Measurements from ENCODE around the gene AMOTL2.

Gene AMOTL2

DNA sequence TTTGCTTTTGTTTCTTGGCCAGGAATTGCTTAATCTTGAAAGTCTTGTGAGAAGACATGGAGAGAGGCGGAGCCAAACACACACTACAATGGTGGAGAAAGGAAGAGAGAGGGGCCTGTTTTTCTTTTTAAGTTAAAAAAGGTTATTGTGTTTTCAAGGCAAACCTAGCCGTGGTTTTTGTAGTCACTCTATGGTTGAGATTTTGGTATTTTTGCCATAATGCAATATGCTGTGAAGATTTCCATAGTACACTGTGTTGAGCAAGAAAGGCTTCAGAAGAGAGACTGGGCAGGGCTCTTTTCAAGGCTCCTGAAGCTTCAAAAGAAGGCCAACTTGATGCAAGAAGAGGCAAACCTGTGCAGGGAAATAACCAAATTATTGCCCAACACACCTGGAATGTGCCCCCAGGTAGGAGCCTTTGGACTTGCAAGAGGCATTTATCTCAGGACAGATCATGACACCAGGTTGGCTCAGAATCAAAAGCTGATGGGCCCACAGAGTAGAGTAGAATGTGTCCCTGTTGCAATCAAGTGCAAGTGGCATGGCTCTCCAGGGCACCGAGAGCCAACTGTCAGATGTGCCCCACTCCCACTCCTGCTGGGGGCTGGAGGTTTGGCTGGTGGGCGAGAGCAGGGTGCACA lies 22.1 kb downstream of the AMOTL2 start:
- DNase-seq (ENCODE audit: low spot score) = no peak

DNA sequence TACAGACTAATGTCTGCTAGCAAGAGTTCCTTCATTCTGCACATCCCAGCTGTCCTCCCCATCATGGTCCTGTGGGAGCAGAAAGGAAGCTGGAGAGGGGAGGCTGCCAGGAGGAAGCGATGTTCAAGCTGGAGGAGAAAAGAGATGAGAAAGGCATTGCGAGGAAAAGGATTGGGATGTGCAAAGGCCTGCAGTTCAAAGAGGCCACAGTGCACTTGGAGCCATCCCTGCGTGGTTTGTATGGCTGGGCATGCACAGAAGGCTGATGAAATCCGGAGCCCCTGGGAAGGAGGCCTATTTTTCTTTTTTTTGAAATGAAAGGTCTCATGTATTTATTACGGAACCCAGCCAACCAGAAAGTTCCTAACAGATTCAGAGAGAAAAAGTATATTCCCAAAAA lies 22.8 kb downstream of the AMOTL2 start:
- DNase-seq (ENCODE audit: low spot score) = no peak

DNA sequence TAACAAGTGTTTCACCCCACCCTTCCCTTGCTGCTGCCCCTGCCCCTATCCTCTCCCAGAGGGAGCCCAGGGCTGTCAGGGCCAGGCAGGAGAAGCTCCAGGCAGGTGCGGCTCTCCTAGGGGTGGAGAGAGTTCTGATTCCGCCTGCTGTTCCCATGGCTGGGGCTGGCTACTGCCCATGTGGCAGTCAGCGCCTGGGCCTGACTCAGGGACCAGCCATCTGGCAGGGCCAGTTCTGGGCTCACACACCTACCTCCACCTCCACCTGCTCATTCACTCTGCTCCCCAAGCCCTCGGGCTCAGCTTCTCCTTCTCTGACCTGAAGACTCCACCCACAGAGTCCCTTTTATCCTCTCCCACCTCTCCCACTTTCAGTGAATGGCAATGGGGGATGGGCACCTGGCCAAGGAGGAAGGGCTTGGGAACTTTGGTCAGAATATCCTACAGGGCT lies 23.4 kb downstream of the AMOTL2 start:
- no peak for DNase-seq (ENCODE audit: low spot score)

DNA sequence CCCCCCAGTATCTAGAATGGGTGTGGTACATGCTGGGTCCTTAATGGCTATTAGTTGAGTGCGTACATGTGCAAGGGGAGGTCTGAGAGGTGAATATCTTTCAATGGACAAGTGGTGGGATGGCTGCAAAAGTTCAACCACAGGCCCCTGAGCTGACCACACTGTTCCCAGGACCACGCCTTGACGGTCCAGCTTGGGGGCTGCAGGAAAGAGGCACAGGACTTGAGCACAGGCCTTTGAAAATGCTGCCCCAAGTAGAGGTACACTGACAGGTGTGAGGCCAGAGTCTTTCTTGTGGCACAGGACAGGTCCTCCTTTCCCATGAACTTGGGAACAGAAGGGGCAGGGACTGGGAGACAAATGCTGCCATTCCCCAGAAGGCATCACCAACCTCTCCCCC lies 24.0 kb downstream of the AMOTL2 start:
- DNase-seq (ENCODE audit: low spot score) = no peak

DNA sequence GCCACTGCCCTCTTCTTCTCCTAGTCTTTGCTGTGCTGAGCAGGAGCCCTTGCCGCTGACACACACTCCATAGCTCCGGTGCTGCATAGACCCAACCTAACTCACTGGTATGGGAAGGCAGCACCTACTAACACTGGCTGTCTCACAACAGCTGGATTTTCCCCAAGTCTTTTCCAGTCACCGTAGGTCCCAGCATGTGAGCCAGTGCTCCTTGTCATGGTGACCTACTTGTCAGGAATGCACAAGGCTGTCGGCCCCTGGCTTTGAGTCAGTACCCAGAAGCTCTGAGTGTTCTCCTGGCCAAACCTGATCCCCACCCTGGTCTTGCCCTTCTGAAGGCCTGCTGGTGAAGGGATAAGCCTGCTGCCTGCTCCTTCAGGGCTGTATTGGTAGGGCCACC lies 25.7 kb downstream of the AMOTL2 start:
- no peak for DNase-seq (ENCODE audit: low spot score)

DNA sequence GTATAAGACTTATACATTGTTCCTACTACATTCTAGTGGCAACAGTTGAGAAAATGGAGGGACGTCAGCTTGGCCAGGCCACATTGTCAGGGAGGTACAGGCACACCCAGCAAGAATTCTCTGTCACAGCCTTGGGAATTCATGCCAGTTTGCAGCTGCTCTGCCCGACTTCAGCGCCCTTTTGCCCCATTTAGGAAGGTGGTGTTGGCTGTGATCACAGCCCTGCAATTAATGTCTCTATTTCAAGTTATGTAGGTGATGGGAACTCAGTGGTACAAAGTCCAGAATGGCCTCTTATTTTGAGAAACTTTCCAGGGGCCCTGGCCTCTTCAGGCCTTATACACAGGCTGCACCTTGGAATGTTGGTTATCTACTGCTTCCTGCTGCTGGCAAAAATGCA lies 26.7 kb downstream of the AMOTL2 start:
- DNase-seq (ENCODE audit: low spot score) = no peak

DNA sequence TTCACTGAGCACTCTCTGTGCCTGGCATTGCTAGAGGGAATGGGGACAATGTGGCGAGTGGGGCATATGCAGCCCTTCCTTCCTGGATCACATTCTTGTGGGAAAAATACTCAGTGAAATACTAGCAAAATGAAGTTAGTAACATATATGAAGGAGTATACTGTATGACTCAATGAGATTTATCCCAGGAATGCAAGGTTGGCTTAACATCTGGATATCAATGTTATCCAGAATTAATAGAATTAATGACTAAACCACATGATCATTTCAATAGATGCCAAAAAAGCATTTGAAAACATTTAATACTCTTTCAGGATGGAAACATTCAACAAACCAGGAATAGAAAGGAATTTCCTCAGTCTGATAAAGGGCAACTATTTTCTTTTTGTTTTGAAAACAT lies 27.5 kb downstream of the AMOTL2 start:
- DNase-seq (ENCODE audit: low spot score) = no peak

DNA sequence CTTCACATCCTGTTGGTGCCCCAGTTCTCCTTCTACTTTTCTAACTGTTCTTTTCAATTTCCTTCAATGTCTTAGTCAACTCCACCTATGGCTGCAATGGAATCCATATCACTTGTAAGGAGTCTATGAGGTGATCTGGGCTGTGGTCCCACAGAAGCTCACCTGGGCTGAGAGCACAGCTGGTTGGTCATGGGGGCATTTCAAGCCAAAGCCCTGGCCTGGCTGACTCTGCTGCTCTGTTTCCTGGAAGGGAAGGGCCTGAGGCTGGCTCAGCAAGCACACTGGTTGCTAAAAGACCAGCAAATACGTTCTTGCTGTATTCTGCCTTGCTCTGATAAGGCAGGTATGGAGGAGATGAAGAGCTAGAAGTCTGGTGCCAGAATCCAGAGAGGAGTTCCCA lies 29.0 kb downstream of the AMOTL2 start:
- DNase-seq (ENCODE audit: low spot score) = no peak

DNA sequence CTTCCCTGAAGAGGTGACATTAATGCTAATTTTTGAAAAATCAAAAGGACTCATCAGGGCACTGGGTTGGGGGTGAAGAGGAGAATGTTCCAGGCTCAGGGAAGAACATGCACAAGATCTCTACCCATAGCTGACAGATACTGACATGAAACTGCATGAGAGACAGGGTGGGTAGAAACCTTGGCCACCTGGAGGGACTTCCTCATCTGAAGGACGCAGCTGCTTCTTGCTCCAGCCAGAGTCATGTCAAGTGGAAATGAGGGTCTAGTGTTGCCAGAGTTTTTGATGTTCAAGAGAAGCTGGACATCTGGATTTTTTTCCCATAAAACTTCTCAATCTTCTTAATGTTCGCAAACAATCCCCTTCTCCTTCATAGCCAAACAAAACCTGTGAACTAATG lies 29.7 kb downstream of the AMOTL2 start:
- no peak for DNase-seq (ENCODE audit: low spot score)

DNA sequence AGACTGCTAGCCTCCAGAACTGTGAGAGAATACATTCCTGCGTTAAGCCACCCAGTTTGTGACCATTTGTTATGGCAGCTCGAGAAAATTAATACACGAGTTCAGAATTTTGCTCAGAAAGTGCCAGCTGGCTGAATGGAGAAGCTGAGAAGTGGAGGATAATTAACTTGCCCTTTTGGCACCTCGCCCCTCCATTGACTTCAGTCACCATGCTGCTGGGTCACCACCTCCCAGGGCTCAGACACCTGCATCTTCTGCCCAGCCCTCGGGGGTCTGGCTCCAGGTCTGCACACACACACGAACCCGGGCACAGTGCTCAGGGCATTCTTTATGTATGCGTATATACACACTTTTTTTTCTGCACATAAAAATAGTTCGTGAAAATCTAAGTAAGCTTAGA lies 32.0 kb downstream of the AMOTL2 start:
- no peak for DNase-seq (ENCODE audit: low spot score)

DNA sequence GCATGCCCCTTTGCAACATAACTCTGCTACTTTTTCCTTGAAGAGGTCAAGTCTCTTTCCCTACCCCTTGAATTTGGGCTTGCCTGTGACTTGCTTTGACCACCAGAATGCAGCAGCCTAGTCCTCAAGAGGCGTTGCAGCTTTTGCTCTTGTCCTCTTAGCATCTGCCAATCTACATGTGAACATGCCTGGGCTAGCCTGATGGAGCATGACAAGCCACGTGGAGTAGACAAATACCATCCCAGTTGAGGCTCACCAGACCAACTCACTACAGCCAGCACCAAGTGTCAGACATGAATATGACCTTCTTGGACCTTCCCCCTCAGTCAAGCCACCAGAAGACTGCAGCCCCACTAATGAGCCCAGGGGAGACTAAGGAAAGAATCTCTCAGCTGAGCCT lies 32.9 kb downstream of the AMOTL2 start:
- no peak for DNase-seq (ENCODE audit: low spot score)

DNA sequence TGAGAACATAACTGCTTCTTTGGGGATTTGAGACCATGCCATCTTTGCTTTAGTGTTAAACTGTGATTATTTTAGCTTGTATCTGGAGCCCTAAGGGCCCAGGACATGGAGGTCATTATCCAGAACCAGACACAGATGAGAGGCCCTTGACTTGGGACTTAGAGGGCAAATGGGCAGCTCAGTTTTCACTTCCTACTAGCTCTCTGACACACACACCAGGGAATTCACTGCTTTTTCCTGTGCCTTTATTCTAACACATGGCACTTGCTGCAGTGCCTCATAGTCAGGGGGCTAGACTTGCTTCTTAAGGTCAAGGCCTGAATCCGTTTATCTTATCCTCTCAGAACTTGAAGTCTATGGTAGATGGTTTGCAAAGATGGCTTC lies 33.3 kb downstream of the AMOTL2 start:
- DNase-seq (ENCODE audit: low spot score) = no peak

DNA sequence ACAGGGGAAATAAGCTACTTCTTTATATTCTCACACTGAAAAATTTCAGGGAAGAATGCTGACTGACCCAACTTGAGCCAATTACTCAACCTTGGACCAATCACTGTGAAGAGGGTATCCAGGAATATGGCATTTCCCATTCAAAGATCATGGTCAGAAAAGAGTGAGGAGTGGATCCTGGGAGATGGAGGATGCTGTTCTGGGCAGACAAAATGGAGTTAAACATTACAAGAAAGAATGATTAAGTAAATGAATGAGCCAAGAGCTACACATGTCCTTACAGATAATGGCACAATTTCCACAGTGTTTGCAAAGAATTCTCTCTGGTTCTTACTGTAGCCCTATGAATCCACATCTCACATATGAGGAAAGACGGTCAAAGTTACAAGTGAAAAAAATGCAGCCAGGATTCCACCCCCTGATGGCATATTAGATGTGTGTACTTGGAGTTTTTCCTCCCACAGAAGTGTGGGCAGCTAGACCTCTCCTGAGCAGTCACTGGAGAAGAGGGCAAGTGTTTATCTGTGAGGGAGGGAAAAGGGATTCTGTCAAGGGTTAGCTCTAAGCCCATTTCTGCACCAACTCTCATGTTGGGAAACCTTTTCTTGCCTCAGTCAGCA lies 33.8 kb downstream of the AMOTL2 start:
- no peak for DNase-seq (ENCODE audit: low spot score)

DNA sequence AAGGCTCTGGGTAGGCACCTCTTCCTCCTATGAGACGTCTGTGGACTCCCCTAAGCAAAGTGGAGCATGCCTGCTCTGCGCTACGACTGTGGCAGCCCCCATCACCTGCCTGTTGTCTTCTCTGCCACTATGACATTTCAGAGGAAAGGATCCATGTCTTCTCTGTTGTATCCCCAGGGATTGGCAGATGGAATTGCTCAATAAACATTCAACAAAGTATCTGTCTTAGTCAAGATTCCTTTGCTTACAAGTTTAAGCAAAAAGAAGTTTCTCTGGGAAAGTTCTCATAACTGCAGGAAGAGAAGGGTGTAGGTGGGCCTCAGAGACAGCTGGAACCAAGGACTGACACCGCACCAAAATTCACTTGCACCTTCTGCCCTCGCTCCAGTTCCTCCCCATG lies 34.3 kb downstream of the AMOTL2 start:
- no peak for DNase-seq (ENCODE audit: low spot score)

DNA sequence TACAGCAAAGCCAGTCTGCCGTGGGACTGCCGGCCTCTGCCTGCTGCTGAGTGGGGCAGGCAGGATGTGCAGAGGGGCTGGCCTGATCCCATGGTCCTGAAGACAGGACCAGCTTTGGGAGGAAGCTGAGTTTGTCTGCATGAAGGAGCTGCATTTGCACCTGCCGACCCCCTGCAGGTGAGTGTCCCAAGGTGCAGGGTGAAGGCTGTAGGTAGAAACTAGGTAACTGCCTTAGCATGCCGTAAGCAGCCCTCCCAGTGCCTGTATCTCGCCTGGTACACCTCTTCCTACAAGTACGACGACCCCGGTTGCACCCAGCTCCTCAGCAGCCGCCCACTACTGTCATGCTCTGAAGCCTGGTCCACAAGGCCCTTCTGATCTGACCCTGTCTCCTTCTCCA lies 34.9 kb downstream of the AMOTL2 start:
- DNase-seq (ENCODE audit: low spot score) = no peak

DNA sequence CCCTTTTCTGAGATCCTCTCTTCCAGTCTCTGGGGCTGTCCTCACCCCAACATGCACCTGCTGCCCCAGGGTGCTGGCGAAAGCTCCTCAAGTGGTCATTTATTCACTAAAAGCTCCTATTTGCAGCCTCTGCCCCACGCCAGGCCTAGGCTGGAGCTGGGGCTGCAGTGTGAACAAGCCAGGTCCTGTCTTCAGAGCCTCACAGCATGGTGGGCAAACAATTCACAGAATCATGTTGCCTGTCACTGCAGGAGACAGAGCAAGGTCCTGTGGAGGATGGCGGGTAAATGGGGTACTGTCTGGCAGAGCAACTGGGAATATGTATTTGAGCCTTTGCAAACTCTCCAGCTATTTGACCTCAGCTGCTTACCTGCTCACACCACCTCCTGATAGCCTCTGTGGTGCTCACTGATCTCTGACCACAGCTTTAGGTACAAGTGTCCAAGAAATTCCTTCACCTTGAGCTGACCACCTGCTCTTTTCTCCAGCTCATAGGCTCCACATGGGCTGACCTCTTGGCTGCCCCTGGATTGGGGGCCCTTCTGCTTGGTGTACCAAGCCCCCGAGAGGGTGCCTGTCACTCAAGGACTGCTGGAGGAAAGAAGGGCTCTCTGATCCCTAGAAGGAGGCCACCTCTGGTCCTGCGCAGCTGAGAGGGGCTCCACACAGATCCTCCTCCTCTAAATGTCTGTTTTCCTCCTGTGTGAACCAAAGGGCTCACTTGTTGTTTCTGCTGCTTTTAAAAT lies 35.6 kb downstream of the AMOTL2 start:
- DNase-seq (ENCODE audit: low spot score) = no peak

DNA sequence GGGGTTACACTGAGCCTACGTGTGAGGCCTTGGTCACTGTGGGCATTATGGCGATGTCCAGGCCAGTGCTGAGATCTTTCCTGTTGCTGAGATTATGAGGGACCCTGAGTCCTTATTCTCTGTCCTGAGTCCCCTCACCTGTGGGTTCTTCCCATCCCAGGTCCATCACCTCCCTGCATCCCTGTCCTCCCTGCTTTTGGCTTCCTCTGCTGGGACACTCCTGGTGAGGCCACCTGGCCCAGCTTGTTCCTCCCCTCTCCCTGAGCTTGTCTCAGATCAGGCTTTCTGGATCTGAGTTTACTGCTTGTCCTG lies 36.1 kb downstream of the AMOTL2 start:
- DNase-seq (ENCODE audit: low spot score) = no peak

DNA sequence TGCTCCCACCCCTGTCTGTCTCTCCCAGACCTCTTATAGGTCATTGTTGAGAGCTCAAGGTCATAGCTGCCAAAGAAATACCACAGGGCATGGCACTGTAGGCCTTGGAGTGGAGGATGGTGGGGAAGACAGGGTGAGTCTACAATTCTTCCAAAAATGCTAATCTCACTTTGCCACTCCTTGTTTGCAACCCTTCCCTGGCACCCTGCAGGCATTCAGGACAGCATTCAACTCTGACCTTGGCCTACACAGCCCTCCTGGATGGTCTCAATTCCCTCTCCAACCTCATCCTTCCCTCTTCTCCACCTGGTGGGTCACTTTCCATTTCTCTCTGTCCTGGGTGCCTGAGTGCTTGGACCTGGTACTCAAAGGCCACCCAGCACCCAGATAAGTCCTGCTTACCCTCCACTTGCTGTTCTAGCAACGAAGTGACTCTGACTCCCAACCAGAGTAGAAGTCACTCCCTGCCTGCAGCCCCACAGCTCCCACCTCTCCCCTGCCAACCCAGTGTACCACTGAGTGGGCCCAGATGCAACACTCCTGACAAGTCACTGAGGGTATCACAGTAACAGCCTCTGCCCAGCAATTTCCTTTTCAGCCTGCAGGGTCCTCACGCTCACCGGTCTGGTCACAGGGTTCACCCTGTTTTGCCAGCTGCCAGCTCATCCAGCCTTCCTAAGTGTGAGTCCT lies 36.6 kb downstream of the AMOTL2 start:
- DNase-seq (ENCODE audit: low spot score) = no peak

DNA sequence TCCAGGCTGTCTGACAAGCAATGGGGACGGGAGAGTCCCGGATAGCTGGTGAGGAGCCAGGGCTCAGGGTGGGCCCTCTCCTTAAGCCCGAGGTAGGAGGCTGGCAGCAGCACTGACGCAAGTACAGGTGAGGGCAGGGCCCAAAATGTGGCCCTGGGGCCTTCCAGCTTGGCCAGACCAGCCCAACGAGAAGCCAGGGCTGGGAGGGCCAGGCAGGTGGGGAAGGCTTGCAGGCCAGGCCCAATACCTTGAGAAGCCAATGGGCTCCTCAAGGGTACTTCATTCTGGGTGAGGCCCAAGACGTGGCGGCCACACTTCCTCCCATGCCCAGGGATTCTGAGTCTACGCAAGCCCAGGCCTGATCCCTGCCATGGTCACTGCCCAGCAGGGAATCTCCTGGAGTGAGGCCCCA lies 37.2 kb downstream of the AMOTL2 start:
- DNase-seq (ENCODE audit: low spot score) = no peak

DNA sequence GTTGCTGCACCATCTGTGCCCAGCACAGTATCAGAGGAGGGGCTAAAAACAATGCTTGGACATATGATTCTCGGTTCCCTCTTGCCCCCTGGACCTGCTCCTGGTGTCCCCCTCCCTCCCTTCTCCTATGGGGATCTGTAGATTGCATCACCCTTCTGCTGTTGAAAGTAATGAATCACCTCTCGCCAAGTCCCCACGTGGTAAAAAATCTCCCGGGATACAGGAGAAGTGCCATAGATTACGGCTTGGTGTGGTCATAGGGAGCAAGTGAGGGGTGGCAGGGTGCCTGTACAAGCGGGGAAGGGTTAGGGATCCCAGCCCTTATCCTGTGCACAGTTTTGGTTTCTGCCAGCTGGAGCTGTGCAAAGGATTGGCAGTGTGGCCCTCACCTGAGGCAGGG lies 37.7 kb downstream of the AMOTL2 start:
- DNase-seq (ENCODE audit: low spot score) = no peak

DNA sequence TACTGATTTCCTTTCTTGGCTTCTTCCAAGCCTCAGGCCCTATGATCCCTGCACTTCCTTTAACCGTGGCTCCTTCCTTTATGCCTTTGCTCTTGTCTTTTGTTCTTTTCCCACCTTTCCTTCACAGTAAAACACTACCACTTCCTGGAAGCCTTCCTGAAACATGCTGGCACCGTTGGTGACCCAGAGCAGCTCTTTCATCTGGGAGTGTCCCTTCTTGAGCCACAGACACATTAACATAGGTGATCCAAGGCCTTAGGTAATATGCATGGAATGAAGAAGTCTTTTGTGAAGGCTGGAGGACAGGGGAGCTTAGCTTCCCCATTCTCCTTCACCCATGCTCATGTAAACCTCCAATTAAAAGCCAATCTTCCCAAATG lies 39.4 kb downstream of the AMOTL2 start:
- DNase-seq (ENCODE audit: low spot score) = no peak

DNA sequence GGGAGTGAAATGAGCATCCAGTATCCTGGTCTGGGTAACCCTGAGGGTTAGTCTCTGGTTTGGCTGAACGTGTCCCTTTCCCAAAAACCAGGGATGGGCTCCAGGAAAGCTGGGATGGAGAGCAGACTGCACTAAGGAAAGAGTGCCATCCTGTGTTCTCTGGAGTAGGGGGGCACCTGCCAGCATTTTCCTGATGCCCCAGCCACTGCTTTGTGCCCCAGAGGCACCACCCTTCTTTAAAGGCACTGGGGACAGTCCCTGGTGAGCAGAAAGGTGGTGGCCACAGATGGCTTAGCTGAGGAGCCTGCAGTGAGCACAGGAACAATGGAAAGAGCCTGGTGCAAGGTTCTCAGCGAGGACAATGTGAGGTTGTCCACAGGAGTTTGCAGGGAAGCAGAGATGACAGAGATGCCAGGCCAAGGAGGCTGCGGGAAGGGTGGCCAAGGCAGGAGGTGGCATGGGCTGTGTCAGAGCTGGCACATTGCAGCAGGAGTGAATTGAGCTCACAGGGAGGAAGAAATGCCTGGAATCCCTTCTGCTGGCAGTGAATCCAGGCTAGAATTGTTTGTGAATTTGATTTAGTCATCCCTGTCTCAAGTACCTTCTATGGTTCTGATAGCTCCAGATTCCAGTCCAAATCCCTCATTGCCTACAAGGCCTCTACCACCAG lies 39.9 kb downstream of the AMOTL2 start:
- no peak for DNase-seq (ENCODE audit: low spot score)
